MM.1S (cell line): Measurements from ENCODE around the gene CPVL.

ENCODE experiments used
- DNase-seq: peaks from one replicate; pipeline ENCODE4 v3.0.0-alpha.2; 2015
- H2AFZ ChIP-seq: fragments of 300-600 bp; sonication (generic); 2 replicates; pipeline ENCODE4 v1.6.0; 2016; ENCODE audit warnings: antibody characterized with exemption, low read length
- H3F3A ChIP-seq: fragments of 300-600 bp; sonication (generic); 2 replicates; pipeline ENCODE4 v1.6.1; 2016; ENCODE audit warnings: mild to moderate bottlenecking, antibody characterized with exemption, low read length, moderate library complexity, mixed read lengths; ENCODE audit not compliant: insufficient read depth
- H3K27ac ChIP-seq: fragments of 300-600 bp; sonication (generic); 2 replicates; pipeline ENCODE4 v1.5.1; 2016; ENCODE audit warnings: mild to moderate bottlenecking, low read length
- H3K27me3 ChIP-seq: fragments of 300-600 bp; sonication (generic); replicated peaks from 2 replicates; pipeline ENCODE4 v1.6.0; 2016; ENCODE audit warnings: low read length; ENCODE audit not compliant: insufficient read depth
- H3K36me3 ChIP-seq: fragments of 300-600 bp; sonication (generic); replicated peaks from 2 replicates; pipeline ENCODE4 v1.6.1; 2016; ENCODE audit warnings: mild to moderate bottlenecking, low read length, mixed read lengths; ENCODE audit not compliant: insufficient read depth
- H3K4me1 ChIP-seq: fragments of 300-600 bp; sonication (generic); 2 replicates; pipeline ENCODE4 v1.6.1; 2016; ENCODE audit warnings: low read length, mixed read lengths
- H3K4me2 ChIP-seq: fragments of 300-600 bp; sonication (generic); 2 replicates; pipeline ENCODE4 v1.6.0; 2016; ENCODE audit warnings: low read depth, low read length
- H3K4me3 ChIP-seq: fragments of 300-600 bp; sonication (generic); 2 replicates; pipeline ENCODE4 v1.5.1; 2016; ENCODE audit warnings: low read length, mixed read lengths
- H3K79me2 ChIP-seq: fragments of 300-600 bp; sonication (generic); 2 replicates; pipeline ENCODE4 v1.6.1; 2016; ENCODE audit warnings: mixed run types, low read length, mixed read lengths
- H3K9ac ChIP-seq: fragments of 300-600 bp; sonication (generic); 2 replicates; pipeline ENCODE4 v1.6.1; 2016; ENCODE audit warnings: low read length, mixed read lengths
- H3K9me2 ChIP-seq: fragments of 300-600 bp; sonication (generic); replicated peaks from 2 replicates; pipeline ENCODE4 v1.6.1; 2016; ENCODE audit warnings: mild to moderate bottlenecking, low read length, mixed read lengths; ENCODE audit not compliant: insufficient read depth
- H3K9me3 ChIP-seq: fragments of 300-600 bp; sonication (generic); replicated peaks from 2 replicates; pipeline ENCODE4 v1.6.1; 2016; ENCODE audit warnings: mild to moderate bottlenecking, low read length, mixed read lengths; ENCODE audit not compliant: insufficient read depth
- H4K20me1 ChIP-seq: fragments of 300-600 bp; sonication (generic); 2 replicates; pipeline ENCODE4 v1.6.1; 2016; ENCODE audit warnings: mild to moderate bottlenecking, low read length, moderate library complexity, mixed read lengths; ENCODE audit not compliant: insufficient read depth
- CTCF ChIP-seq: fragments of 300-600 bp; sonication (generic); IDR thresholded peaks from 2 replicates; pipeline ENCODE4 v1.5.1; 2016; ENCODE audit warnings: antibody characterized with exemption, low read length, mixed read lengths
- EZH2 ChIP-seq: fragments of 300-600 bp; sonication (generic); optimal IDR thresholded peaks from 2 replicates; pipeline ENCODE3; 2017; ENCODE audit warnings: low read depth, mild to moderate bottlenecking, antibody characterized with exemption, low read length, mixed read lengths
- EZH2phosphoT487 ChIP-seq: fragments of 300-600 bp; sonication (generic); IDR thresholded peaks from 2 replicates; pipeline ENCODE4 v1.6.1; 2018; ENCODE audit warnings: antibody characterized with exemption, low read length

CPVL gene

GRCh38 chr7:29173458-29173857 is 27.1 kb upstream of the CPVL start:
- Histone ChIP-seq H3K79me2 (no peaks in the 10 kb centered on the region), H3K9me3 (no peaks in the 10 kb centered on the region), H3K4me2 (no peak overlapping the region), H3K4me1 (no peaks in the 10 kb centered on the region), H3K27ac (no peak overlapping the region), H3F3A (no peaks in the 10 kb centered on the region), H2AFZ (no peak overlapping the region), H3K9me2 (no peaks in the 10 kb centered on the region), H3K4me3 (no peak overlapping the region), H3K36me3 (no peaks in the 10 kb centered on the region), H3K27me3 (no peaks in the 10 kb centered on the region), H4K20me1 (no peaks in the 10 kb centered on the region), H3K9ac (no peak overlapping the region)
- DNase-seq, result no peak
- TF ChIP-seq CTCF (no peak), EZH2phosphoT487 (no peak), EZH2 (no peak)

DNA sequence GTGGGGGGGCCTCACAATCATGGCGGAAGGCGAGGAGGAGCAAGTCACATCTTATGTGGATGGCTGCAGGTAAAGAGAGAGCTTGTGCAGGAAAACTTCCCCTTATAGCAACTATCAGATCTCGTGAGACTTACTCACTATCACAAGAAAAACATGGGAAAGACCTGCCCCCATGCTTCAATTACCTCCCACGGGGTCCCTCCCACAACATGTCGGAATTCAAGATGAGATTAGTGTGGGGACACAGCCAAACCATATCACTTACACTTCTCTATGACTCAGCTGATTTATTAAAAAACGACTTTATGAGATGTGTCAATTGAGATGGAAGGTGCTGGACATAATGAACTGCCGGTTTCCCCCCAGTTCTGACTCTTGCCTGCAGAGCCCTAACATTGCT is 24.4 kb upstream of the CPVL start:
- H3F3A ChIP-seq, result no peaks in the 10 kb centered on the region
- H3K4me3 ChIP-seq, result no peak overlapping the region
- DNase-seq, result no peak
- H3K27ac ChIP-seq, result no peak overlapping the region
- TF ChIP-seq CTCF, result no peak
- TF ChIP-seq EZH2, result no peak
- no peak for TF ChIP-seq EZH2phosphoT487
- no peaks in the 10 kb centered on the region for H4K20me1 ChIP-seq
- no peaks in the 10 kb centered on the region for H3K27me3 ChIP-seq
- no peaks in the 10 kb centered on the region for H3K36me3 ChIP-seq
- H3K9me2 ChIP-seq, result no peaks in the 10 kb centered on the region
- H2AFZ ChIP-seq, result no peak overlapping the region
- no peaks in the 10 kb centered on the region for H3K4me1 ChIP-seq
- no peak overlapping the region for H3K4me2 ChIP-seq
- no peaks in the 10 kb centered on the region for H3K79me2 ChIP-seq
- H3K9me3 ChIP-seq, result no peaks in the 10 kb centered on the region
- H3K9ac ChIP-seq, result no peak overlapping the region

DNA sequence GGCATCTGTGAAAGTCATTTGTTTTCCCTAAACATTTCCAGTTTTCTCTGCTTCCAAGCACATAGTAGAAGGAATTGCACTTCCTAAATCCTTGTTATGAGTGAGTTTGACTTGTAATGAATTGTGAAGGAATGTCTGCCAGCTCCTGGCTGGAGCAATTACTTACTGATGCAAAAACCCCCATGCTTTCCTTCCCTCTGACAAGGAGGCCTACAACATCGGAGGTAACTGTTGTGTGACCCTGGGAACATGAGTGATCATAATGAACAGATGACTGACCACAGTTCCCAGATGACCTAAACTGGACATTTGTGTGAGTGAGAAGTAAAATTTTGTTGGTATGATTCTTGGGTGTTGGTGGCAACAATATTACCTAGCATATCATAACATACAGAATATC is 21.4 kb upstream of the CPVL start:
- no peaks in the 10 kb centered on the region for H4K20me1 ChIP-seq
- no peaks in the 10 kb centered on the region for H3K27me3 ChIP-seq
- H3K4me1 ChIP-seq, result no peaks in the 10 kb centered on the region
- no peak overlapping the region for H3K27ac ChIP-seq
- TF ChIP-seq EZH2, result no peak
- TF ChIP-seq EZH2phosphoT487, result no peak
- TF ChIP-seq CTCF, result no peak
- H3K4me2 ChIP-seq, result no peak overlapping the region
- no peak for DNase-seq
- no peaks in the 10 kb centered on the region for H3K79me2 ChIP-seq
- H3F3A ChIP-seq, result no peaks in the 10 kb centered on the region
- no peak overlapping the region for H3K4me3 ChIP-seq
- no peaks in the 10 kb centered on the region for H3K36me3 ChIP-seq
- H2AFZ ChIP-seq, result no peak overlapping the region
- H3K9ac ChIP-seq, result no peak overlapping the region
- no peaks in the 10 kb centered on the region for H3K9me2 ChIP-seq
- no peaks in the 10 kb centered on the region for H3K9me3 ChIP-seq
